Pancreas (tissue), 10 donors: Measurements from ENCODE around the gene BCO1. TPM values are rescaled to one million over a fixed set of nuclear protein-coding genes. Genes with fewer than 3 reads are reported as not detected.

Experiments used
- ATAC-seq, 4 donors: fragments of 200-7000 bp; cut with Tn5 transposase; one replicate each; pipeline versions ENCODE4 v1.8.0 to v1.9.1; 2020; ENCODE audit warnings: mild to moderate bottlenecking in 4 of 4, moderate library complexity in 4 of 4
- DNase-seq, 6 donors: peaks; one replicate each; pipeline ENCODE4 v3.0.0-alpha.2; 2020
- FAIRE-seq: peaks from 2 replicates; lab custom pipeline; 2012; peaks lifted over from hg19 to GRCh38; lab: Jason Lieb, UNC
- H3K27ac ChIP-seq, 4 donors: fragments of 200-600 bp; sonication (generic); 1 replicate in 3 of 4; 2 replicates in 1 of 4; pipeline versions ENCODE4 v1.5.0 to v1.8.0; 2020
- H3K27me3 ChIP-seq, 4 donors: fragments of 200-600 bp; one replicate each; pipeline ENCODE4 v1.8.0; 2021
- H3K36me3 ChIP-seq, 3 donors: fragments of 200-600 bp; sonication (generic) in 1 of 3; one replicate each; pipeline versions ENCODE4 v1.5.0 to v1.8.0; 2020 to 2021
- H3K4me1 ChIP-seq, 3 donors: fragments of 200-600 bp; one replicate each; pipeline ENCODE4 v1.8.0; 2021
- H3K4me3 ChIP-seq, 4 donors: fragments of 200-600 bp; sonication (generic) in 2 of 4; one replicate each; pipeline versions ENCODE4 v1.5.0 to v1.8.0; 2020 to 2021
- H3K9me3 ChIP-seq, 4 donors: fragments of 200-600 bp; one replicate each; pipeline ENCODE4 v1.8.0; 2021
- WGBS, 2 donors: extraction: QIAGEN DNeasy Blood & Tissue Kit; methylation state at CpG; one replicate each; pipeline ENCODE4 v1.1.7; 2013; 5-methylcytosine and 5-hydroxymethylcytosine counted together
- intact Hi-C, 3 donors: fragments of 100-400 bp; cut with DNase I; formaldehyde crosslinking; loops; one replicate each; pipeline versions ENCODE4 v1.11.1 to v1.14.2; 2022
- polyA plus RNA-seq, 2 donors: library from polyadenylated mRNA; stranded (reverse); fragments of 200-250 nt; gene quantifications; one replicate each; pipeline ENCODE4 v1.2.3, GENCODE V29; 2013
- total RNA-seq, 6 donors: library from RNA; stranded (reverse); fragmentation: NEBNext Ultra II Directional in 4 of 6; extraction: Animal tissue kit (Norgen Biotek cat#: 25700) in 4 of 6; gene quantifications; one replicate each; pipeline versions ENCODE4 v1.2.1 to v1.2.4, GENCODE V29; 2021 to 2023
- TF ChIP-seq, protein P1 (sequence below), 4 donors: fragments of 200-600 bp; sonication (generic) in 3 of 4; IDR thresholded peaks; one replicate each; pipeline versions ENCODE4 v1.5.0 to v1.8.0; 2021; ENCODE audit warnings: antibody characterized with exemption in 4 of 4
- donor health status: healthy with polysubstance abuse.
- donor health status: DM: no; HTN: no; CAD: no; lungs with moderate emphysema.
- donor health status: DM: no; HTN: no; CAD: no.
- donor health status: control.
- donor health status: control.
- donor health status: Bipolar disorder and iron deficiency.
- donor health status: DM: yes; HTN: yes; CAD: no.
- donor health status: DM: no; HTN: no; CAD: no.
- donor health status: DM: no; HTN: no; CAD: no.
- donor health status: DM: yes; HTN: yes; CAD: no.

The BCO1 gene
- total and polyA plus RNA-seq, 8 donors, result 0.16 to 0.87 (median 0.31) TPM; not detected in 3

DNA sequence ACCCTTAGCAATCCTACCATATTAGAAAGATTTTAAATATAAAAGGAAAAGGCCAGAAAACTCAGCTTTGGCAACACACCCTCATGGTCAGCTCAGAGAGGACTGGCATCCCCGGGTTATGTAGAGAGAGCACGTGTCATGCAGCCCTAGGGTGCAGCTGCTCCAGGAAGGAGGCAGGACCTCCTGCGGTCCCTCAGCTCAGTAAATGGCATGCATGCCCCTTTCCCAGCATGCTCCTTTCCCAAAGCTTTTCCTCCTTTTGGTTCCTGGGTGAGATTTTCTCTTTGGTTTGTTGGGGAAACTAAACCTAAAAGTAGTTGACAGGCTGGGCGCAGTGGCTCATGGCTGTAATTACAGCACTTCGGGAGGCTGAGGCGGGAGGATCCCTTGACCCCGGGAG is 80.2 kb downstream of the BCO1 start:
- Histone ChIP-seq H3K27ac (no peak overlapping the region), H3K4me1 (peaks cover 0 to 11% (median 3%) of the 10 kb centered on the region in 3 donors), H3K36me3 (no peaks in the 10 kb centered on the region), H3K9me3 (no peaks in the 10 kb centered on the region), H3K4me3 (no peak overlapping the region), H3K27me3 (no peaks in the 10 kb centered on the region)
- FAIRE-seq, result no peak
- DNase-seq, result no peak
- intact Hi-C loops, result no loop called here
- ATAC-seq, result no peak
- WGBS, 2 donors, result 83 to 85% methylated on average over 7 of the region's 7 CpGs
- TF ChIP-seq, protein P1, sequence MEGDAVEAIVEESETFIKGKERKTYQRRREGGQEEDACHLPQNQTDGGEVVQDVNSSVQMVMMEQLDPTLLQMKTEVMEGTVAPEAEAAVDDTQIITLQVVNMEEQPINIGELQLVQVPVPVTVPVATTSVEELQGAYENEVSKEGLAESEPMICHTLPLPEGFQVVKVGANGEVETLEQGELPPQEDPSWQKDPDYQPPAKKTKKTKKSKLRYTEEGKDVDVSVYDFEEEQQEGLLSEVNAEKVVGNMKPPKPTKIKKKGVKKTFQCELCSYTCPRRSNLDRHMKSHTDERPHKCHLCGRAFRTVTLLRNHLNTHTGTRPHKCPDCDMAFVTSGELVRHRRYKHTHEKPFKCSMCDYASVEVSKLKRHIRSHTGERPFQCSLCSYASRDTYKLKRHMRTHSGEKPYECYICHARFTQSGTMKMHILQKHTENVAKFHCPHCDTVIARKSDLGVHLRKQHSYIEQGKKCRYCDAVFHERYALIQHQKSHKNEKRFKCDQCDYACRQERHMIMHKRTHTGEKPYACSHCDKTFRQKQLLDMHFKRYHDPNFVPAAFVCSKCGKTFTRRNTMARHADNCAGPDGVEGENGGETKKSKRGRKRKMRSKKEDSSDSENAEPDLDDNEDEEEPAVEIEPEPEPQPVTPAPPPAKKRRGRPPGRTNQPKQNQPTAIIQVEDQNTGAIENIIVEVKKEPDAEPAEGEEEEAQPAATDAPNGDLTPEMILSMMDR (IDR thresholded peaks at IDR 0.05), result no peak

DNA sequence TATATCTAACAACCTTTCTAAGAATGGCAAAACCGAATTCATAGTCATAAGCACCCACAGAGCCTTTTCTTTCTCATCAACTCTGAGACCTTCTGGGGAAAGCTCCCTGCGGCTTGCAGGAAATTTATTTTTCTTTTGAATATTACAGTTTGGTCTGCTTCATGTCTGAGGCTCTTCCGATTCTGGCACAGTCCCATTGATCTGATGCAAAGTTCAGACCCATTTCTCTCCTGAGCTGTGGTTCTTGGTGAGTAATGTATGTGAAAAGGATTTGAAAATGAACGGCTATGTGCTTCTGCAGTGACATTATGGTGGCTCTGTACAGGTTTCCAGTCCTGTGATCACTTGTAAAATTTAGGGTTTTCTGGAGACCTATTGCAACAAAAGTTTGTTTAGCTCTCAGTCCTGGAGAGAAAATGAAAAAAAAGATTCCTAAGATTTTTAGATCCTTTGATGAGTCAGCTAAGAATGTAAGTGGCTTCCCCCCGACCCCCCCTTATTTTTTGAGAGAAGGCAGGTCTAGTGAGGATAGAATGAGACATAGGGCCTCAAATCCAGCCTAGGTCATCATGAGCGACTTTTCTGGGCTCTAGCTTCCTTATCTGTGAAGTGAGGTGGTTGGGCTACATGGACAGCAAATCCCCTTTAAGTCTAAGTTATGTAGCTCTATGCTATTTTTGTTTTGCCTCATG is 80.9 kb downstream of the BCO1 start:
- peaks cover 0 to 6% (median 0%) of the 10 kb centered on the region in 3 donors for H3K4me1 ChIP-seq
- no peaks in the 10 kb centered on the region for H3K27me3 ChIP-seq
- no peak overlapping the region for H3K27ac ChIP-seq
- no peak overlapping the region for H3K4me3 ChIP-seq
- no peaks in the 10 kb centered on the region for H3K9me3 ChIP-seq
- intact Hi-C loops, result no loop called here
- DNase-seq (no peak), FAIRE-seq (no peak), ATAC-seq (no peak)
- no peaks in the 10 kb centered on the region for H3K36me3 ChIP-seq
- TF ChIP-seq, protein P1 (IDR thresholded peaks at IDR 0.05), result no peak
- WGBS, 2 donors, result 62 to 69% methylated on average over 6 of the region's 6 CpGs

DNA sequence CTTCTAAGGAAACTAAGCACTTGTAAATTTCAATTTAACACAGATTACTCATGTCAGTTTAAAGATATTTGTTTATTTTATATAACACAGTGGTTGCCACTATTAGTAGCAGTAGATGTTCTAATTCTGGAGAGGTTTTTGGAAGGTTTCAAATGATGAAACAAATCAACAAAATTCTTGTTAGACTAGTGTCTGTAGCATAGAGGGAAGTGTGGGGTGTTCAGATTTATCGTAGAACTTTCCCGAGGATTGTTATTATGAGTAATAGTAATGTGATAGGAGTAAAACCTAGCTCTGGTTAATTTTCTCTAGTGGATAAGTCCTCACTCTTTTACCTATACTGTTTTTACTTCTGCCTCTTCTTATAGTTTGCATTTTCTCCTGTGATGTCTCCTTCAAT is 82.5 kb downstream of the BCO1 start:
- no peaks in the 10 kb centered on the region for H3K27me3 ChIP-seq
- H3K36me3 ChIP-seq, result no peaks in the 10 kb centered on the region
- intact Hi-C loops, result no loop called here
- no peak overlapping the region for H3K4me3 ChIP-seq
- H3K27ac ChIP-seq, result no peak overlapping the region
- TF ChIP-seq, protein P1 (IDR thresholded peaks at IDR 0.05), result no peak
- no peaks in the 10 kb centered on the region for H3K9me3 ChIP-seq
- DNase-seq (no peak), FAIRE-seq (no peak), ATAC-seq (no peak)
- H3K4me1 ChIP-seq, result peaks cover 0 to 4% (median 0%) of the 10 kb centered on the region in 3 donors
- WGBS, 2 donors, result 92 to 99% methylated on average over 2 of the region's 2 CpGs

DNA sequence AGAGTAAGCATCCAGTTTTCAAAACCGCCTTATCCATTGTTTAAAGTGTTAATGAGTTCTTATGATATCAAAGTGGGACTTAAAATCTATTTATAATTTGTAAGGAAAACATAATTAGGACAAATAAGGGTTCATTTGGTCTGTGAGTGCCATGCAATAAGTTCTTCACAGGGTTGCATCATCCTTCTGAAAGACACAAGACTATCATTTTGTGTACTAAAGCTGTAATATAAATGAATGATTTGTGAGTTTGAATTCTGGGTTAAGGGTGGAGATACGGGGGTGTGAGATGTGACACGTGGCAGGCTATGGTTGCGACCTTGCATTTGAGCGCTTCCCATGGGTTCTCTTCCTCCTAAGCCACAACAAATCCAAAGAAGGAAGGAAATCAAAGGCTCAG is 83.0 kb downstream of the BCO1 start:
- ATAC-seq, result no peak
- no peak for FAIRE-seq
- intact Hi-C loops, result no loop called here
- Histone ChIP-seq H3K27me3 (no peaks in the 10 kb centered on the region), H3K4me1 (no peaks in the 10 kb centered on the region), H3K36me3 (no peaks in the 10 kb centered on the region), H3K9me3 (no peaks in the 10 kb centered on the region), H3K4me3 (no peak overlapping the region), H3K27ac (no peak overlapping the region)
- no peak for DNase-seq
- TF ChIP-seq, protein P1 (IDR thresholded peaks at IDR 0.05), result no peak
- WGBS, 2 donors, result 95 to 98% methylated on average over 5 of the region's 5 CpGs

DNA sequence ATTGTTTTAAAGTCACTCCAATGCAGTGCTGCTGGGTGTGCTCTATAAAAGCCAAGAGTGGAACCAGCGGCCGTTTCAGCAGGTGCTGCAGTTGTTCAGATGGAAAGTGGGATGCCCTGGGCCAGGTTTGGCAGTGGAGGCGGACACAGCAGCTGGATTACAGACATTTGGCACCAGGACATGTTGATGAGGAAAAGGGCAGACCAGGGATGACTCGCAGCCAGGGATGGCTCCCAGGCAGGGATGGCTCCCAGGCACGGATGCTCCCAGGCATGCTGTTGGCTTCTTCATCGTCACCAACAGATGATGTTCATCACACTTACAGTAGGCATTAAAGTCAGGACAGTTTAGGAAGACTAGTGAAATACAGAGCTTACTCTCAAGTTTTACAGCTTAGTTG is 86.3 kb downstream of the BCO1 start:
- no peaks in the 10 kb centered on the region for H3K36me3 ChIP-seq
- ATAC-seq, result no peak
- no peak for FAIRE-seq

More for the DNA sequence above, 86.3 kb downstream of the BCO1 start:
- 94 to 99% methylated on average over 6 of the region's 6 CpGs for WGBS, 2 donors
- no peaks in the 10 kb centered on the region for H3K9me3 ChIP-seq
- H3K4me1 ChIP-seq, result no peaks in the 10 kb centered on the region
- H3K27me3 ChIP-seq, result no peaks in the 10 kb centered on the region
- H3K27ac ChIP-seq, result no peak overlapping the region
- no peak overlapping the region for H3K4me3 ChIP-seq
- DNase-seq, result no peak
- intact Hi-C loops, result no loop called here
- TF ChIP-seq, protein P1 (IDR thresholded peaks at IDR 0.05), result no peak
